ENCODE results near the gene ADAM30.

The ADAM30 gene

DNA sequence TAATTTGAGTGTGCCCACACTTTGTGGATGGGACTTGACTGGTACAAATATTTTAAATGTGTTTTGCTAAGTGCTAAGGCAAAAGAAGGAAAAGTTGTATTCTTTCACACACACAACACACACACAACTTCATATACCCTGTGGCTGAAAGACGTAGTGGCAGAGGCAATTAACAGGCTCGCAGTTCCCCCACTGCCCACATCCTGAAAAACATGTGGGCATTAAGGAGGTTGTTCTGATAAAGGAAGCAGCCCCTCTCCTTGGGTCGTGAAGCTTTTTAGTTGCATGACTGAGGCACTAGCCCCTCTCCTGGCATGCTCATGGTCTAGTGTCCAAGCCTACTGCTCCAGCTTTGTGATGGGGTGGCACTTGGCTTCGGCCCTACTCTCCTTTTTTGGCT lies 14.3 kb upstream of the ADAM30 start:
- DNase-seq (ENCODE audit: low read depth), result no peak
- H3K4me3 ChIP-seq (ENCODE audit: low read depth, low read length), result no peak overlapping the region

DNA sequence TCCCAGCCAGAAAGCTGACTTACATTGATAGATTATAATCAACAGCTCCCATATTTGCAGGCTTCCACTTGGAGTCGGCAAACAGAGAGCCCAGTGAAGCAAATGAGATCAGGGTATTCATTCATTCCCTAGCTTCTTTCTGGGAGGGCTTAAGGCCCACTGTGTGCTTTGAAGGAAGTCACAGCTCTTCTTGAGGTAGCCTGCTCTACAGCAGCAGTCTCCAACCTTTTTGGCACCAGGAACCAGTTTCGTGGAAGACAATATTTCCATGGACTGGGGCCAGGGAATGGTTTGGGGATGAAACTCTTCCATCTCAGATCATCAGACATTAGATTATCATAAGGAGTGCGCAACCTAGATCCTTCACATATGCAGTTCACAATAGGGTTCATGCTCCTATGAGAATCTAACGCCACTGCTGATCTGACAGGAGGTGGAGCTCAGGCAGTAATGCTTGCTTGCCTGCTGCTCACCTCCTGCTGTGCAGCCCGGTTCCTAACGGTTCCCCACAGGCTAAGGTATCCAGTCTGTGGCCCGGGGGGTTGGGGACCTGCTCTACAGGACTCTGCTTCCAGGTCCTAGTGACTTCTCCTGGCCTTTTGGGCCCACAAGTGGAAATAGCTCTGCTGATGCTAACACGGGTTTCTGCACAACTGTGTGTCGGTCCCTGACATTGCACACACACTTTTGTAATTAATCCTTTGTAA lies 13.7 kb upstream of the ADAM30 start:
- no peak for DNase-seq (ENCODE audit: low read depth)
- no peak overlapping the region for H3K4me3 ChIP-seq (ENCODE audit: low read depth, low read length)

DNA sequence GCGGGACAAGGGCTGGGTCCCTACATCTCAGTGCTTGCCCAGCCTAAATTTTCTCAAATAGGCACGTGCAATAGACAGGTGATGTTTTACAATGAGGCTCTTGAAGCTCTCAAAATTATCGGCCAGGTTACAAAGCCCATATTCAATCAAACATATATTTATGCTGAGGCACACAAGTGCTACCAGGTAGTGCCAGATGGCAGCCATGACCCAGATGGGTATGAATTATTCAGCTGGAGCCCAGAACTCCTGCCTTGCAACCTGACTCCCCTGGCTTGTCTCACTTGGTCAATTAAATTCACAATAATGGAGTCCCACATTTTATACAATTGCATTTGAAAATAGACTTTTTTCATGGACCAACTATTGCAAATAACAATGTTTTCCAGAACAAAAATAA lies 12.3 kb upstream of the ADAM30 start:
- no peak overlapping the region for H3K4me3 ChIP-seq (ENCODE audit: low read depth, low read length)
- no peak for DNase-seq (ENCODE audit: low read depth)

DNA sequence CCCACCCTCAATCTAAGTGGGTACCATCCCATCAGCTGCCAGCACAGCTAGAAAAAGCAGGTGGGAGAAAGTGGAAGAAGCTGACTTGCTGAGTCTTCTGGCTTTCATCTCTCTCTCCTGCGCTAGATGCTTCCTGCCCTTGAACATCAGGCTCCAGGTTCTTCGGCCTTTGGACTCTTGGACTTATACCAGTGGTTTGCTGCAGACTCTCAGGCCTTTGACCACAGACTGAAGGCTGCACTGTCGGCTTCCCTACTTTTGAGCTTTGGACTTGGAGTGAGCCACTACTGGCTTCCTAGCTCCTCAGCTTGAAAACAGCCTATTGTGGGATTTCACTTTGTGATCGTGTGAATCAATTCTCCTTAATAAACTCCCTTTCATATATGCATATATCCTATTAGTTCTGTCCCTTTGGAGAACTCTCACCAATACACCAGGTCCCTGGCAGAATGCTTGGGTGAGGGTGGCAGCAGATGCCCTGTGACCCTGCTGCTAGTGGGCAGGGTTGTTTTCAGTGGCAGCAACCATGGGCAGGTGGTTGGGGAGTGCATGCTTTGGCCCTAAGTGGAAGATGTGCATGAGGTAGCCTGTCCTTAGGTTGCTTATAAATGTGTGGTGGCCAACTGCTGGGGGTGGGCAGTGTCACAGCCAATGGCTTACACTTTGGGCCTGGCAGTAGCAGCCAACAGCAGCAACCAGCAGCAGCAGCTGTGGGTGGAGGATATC lies 10.8 kb upstream of the ADAM30 start:
- DNase-seq (ENCODE audit: low read depth), result no peak
- no peak overlapping the region for H3K4me3 ChIP-seq (ENCODE audit: low read depth, low read length)

DNA sequence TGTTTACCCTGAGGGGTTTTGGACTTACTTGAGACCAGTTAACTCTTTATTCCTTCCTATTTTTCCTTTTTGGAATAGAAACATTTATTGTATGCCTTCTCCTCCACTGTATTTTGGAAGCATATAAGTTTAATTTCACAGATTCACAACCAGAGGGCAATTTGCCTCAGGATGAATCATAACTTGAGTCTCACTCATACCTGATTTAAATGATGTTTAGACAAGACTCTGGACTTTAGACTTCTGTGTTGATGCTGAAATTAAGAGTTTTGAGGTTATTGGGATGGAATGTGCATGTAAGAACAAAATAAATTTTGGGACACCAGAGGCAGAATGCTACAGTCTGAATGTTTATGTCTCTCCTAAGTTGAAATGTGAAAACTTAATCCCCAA lies 7.1 kb upstream of the ADAM30 start:
- no peak overlapping the region for H3K4me3 ChIP-seq (ENCODE audit: low read depth, low read length)
- DNase-seq (ENCODE audit: low read depth), result no peak

DNA sequence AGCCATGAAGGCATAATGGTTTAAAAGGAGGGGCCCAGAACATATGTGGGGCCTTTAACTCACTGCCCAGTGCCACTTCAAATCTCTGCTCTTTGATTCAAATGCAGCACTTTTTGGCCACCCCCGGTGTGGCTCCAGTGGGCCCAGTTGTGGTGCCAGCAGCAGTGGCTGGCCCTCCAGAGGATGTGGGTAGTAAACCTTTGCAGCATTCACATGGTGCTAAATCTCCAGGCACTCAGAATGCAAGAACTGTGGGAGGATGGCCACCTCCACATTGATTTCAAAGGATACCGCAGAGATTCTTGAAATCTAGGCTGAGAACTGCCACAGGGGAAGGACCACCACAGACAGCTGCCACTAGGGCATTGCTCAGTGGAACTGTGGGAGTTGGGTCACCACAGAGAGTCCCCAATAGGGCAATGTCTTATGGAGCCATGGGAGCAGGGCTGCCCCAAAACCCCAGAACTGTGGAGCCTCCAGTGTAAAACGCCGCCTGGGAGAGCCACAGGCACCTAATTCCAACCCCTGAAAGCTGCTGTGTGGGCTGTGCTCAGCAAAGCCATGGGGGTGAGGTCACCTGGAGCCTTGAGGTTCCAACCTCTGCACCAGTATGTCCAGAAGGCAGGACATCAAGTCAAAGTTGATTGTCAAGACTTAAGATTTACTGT lies 6.6 kb upstream of the ADAM30 start:
- H3K4me3 ChIP-seq (ENCODE audit: low read depth, low read length), result no peak overlapping the region
- DNase-seq (ENCODE audit: low read depth), result no peak

DNA sequence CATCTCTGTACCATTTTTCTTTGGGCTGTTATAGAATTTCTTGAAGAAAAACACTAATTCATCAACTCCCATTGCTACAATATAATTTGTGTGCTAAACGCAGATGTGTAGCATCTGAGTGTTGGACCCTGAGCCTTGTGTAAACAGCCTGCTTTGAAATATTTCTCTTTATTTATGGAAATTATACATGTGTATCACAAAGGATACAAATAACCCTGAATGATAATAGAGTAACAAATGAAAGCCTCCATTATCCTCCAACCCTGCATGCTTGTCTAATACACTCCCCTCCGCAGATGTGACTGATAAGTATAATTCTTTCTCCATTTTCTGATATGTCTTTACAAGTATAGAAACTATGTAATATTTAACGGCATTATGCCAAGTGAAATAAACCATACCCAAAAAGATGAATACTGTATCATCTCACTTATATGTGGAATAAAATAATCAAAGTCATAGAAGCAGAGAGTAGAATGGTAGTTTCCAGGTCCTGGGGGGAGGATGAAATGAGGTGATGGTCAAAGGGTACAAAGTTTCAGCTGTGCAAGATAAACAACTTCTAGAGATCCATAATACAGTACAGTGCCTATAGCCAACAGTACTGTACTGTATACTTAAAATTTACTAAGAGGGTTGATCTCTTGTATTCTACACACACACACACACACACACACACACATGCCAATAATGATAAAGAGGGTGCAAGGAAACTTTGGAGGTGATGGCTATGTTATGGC lies 2.8 kb upstream of the ADAM30 start:
- H3K4me3 ChIP-seq (ENCODE audit: low read depth, low read length), result no peak overlapping the region
- no peak for DNase-seq (ENCODE audit: low read depth)

DNA sequence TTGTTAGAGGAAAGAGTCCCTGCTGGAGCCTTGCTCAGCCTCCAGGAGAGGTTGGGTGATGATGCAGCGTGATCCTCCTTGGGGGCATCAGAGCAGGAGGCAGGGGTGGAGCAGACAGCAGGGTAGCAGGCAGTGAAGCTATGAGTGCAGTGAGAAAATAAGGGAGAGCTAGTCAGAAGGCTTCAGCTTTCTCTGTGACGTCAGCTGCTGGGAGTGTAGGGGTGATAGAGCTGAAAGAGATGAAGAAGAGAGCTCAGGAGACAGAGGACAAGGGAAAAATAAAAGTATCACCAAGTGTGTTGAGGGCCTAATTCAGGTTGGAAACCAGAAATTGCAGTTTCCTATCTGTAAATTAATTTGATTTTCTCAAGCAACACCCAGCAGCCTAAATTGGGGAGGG lies 2.2 kb upstream of the ADAM30 start:
- H3K4me3 ChIP-seq (ENCODE audit: low read depth, low read length), result no peak overlapping the region
- DNase-seq (ENCODE audit: low read depth), result no peak

DNA sequence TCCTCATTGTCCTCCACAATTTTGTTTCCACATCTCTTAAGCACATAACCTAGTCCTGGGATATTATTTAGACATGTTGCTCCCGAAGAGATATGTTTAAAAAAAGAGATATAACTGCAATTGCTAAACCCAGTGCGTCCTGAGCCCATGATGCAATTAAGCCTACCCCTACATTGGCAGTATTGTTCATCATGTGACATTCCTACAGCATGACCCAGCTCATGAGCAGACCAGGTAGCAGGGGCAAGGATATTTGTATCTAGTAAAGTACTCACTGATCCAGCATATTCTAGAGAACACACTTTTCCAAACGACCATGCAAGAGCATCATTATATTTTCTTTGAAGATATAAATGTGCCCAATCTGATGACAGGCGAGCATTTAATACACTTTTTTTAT lies 1.2 kb downstream of the ADAM30 start:
- H3K4me3 ChIP-seq (ENCODE audit: low read depth, low read length), result no peak overlapping the region
- DNase-seq (ENCODE audit: low read depth), result no peak

DNA sequence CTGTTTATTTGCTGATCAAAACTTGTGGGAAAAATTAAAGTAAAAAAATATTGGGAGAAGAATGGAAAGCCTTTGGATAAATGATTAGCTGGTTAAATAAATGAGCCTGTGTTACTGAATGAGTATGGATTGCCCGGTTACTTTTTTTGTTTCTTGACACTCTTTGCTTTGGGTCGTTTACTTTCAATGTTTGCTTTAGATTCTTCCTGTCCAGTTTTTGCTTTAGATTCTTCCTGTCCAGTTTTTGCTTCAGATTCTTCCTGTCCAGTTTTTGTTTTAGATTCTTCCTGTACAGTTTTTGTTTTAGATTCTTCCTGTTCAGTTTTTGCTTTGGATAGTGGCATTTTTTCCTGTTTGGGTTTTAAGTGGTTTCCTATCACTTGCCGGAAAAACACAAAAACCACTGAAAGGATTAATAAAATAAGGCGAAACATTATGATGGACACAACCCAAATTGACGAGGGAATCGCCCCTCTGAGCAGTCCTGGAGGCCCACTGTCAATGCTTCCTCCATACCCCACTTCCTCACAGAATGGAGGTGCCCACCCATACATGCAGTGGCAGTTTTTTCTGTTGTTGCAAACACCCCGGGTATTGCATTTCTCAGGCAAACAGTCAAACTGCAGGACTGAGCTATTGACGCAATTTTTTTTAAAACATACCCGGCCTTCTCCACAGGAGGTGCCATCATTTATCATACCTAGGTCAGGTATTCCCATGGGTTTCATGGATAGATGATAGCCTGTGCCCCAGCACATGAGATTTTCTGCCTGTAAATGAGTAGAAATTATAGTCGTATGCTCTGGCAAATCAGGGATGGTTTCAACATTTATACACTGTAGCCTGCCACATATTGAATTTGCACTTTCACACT lies 2.3 kb downstream of the ADAM30 start:
- DNase-seq (ENCODE audit: low read depth), result no peak
- no peak overlapping the region for H3K4me3 ChIP-seq (ENCODE audit: low read depth, low read length)

DNA sequence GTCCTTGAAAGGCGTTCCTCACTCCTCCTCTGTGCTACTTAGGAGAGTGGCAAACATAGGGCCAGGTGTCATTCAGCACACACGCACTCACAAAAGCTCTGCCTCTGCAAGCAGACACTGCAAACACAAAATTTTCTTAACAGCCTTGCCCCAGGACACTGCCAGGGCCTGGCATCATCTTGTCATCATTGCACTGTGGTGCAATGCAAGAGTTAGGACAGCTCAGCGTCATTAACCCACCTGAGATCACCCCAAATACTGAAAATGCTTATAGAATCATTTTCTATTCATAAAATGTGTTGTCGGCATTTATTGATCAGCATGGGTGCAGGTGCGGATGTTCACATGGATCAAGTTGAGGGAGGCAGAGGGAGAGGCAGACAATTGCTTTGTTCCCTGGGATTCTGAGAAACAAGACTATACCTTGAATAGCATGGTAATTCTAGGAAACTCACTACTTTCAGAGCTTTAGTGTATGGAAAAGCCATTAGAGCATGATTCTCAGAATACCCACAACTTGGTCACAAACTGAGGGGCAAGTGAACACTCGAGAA lies 3.0 kb downstream of the ADAM30 start:
- no peak overlapping the region for H3K4me3 ChIP-seq (ENCODE audit: low read depth, low read length)
- DNase-seq (ENCODE audit: low read depth), result no peak

DNA sequence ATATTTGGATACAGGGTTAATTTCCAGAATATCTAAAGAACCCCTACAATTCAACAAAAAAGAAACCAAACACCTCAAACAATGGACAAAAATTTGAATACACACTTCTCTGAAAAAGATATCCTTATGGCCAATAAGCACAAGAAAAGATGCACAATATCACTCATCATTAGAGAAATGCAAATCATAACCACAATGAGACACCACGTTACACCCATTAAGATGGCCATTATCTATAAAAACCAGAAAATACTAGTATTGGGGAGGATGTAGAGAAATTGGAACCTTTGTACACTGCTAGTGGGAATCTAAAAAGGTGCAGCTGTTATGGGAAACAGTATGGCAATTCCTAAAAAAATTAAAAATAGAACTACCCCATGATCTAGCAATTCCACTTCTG lies 4.9 kb downstream of the ADAM30 start:
- no peak overlapping the region for H3K4me3 ChIP-seq (ENCODE audit: low read depth, low read length)
- no peak for DNase-seq (ENCODE audit: low read depth)

DNA sequence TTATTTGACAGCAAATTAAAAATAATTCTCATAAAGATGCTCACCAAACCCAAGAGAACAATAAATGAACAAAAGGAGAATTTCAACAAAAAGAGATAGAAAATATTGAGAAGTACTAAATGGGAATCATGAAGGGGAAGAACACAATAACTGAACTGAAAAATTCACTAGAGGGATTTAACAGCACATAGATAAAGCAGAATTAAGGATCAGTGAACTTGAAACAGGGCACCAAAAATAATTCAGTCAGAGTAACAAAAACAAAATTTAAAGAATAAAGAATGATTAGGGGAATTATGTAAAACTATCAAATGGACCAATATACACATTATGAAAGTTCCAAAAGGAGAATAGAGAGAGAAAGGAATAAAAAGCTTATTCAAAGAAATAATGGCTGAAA lies 7.8 kb downstream of the ADAM30 start:
- DNase-seq (ENCODE audit: low read depth), result no peak
- H3K4me3 ChIP-seq (ENCODE audit: low read depth, low read length), result no peak overlapping the region

DNA sequence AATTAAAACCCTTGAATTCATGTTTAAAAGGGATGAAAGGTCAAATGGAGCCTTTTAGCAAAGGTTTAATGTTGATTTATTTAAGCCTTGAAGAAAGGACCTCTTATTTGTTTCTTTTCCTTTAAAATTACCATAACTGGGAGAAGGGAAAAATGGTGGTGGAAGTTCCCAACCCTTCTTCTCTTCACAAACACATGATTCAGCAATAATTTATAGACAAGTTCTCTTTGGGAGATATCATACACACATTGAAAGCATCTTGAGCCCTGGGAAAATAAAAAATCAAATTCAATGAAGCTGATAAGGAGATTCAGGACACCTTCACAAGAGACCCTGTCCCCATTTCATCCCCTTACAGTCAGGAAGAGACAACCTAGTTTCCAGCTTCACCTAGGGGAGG lies 8.9 kb downstream of the ADAM30 start:
- no peak overlapping the region for H3K4me3 ChIP-seq (ENCODE audit: low read depth, low read length)
- no peak for DNase-seq (ENCODE audit: low read depth)

DNA sequence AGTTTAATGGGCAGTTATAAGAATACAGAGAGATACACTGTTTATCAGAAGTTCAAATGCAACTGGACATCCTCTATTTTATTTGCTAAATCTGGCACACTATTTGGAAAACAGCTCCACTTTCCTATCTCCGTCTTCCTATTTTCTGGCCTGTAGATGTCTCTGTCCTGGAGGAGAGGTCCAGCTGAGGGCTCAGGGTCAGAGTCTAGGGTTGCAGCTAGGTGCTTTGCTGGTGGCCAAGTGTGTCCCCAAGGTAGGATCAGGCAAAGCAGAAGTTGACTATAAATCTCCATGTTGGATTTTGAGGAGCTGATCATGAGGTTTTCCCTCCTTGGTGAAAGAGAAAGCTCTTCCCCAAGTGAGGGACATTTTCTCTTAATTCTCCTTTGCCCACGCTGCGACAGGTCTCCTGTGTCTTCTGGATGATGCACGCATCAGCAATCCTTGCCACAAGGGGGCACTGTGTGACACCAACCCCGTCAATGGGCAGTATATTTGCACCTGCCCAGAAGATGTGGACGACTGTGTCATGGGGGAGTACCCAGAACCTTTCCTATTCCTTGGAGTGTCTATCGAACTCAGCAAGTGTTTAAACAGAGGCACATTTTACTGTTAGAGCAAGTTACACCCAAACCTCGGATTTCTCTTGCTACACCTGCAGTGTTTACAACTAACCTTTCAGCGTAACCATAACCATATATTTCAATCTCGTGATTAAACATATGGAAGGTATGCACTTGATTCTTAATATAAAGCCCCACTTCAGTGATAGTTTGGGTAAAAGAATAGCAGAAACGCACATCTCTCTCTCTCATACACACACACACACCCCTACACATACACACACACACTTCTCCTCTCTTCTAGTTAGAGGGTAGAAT lies 10.2 kb downstream of the ADAM30 start:
- no peak overlapping the region for H3K4me3 ChIP-seq (ENCODE audit: low read depth, low read length)
- DNase-seq (ENCODE audit: low read depth), result no peak

DNA sequence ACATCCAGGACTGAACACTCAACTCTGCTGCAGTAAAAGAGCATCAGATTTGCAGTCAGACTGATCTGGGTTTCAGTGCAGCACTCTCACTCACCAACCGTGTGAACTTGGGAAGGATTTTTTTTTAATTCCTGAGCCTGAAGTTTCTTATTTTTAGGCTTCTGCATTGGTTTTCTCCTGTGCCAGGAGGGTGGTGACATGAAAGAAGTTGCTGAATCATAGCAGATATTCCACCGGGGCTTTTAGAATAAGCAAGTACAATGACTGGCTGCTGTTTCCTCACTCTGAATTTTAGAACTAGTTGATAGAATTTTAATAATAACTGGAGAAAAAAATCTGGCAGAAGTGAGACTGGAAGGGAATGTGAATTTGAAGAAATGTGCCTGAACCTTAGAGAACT lies 11.6 kb downstream of the ADAM30 start:
- H3K4me3 ChIP-seq (ENCODE audit: low read depth, low read length), result no peak overlapping the region
- peak; percentile 26 for DNase-seq (ENCODE audit: low read depth)

DNA sequence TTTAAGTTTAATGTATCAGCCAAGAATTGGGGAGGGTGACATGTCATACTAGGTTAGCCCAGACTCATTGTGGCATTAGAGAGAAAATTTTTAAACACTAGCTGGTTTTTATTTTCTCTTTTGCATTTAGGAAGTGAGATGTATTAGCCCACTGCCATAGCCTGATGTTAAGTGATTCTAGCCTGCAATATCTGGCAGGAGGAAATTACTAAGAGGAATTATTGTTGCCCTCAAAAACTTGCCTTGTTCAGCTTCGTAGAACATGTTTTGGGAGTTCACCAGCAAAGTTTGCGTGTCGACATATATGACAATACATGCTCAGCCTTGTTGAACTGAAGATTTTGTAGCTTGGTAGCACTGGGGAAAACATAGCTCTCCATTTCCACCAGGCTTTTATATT lies 12.5 kb downstream of the ADAM30 start:
- no peak overlapping the region for H3K4me3 ChIP-seq (ENCODE audit: low read depth, low read length)
- no peak for DNase-seq (ENCODE audit: low read depth)
